Astrocyte (in vitro differentiated cells and primary cell): ENCODE data around the gene LRRC41. TPM values are rescaled to one million over a fixed set of nuclear protein-coding genes. Genes with fewer than 3 reads are reported as not detected.
A peak's percentile ranks its signal among the peaks of the same experiment; 100 is the strongest.

Experiments
- DNase-seq: peaks from one replicate; pipeline ENCODE4 v3.0.0-alpha.2; 2010; ENCODE audit warnings: low read depth
- FAIRE-seq: peaks from 2 replicates; lab custom pipeline; 2011; peaks lifted over from hg19 to GRCh38; lab: Jason Lieb, UNC
- H2AFZ ChIP-seq: 2 replicates; pipeline ENCODE4 v1.6.0; 2012; ENCODE audit warnings: low read depth, low read length, inconsistent platforms
- H3K27ac ChIP-seq: 2 replicates; pipeline ENCODE4 v1.5.1; 2011; ENCODE audit warnings: low read depth, low read length, inconsistent platforms
- H3K27me3 ChIP-seq: 2 replicates; pipeline ENCODE4 v1.6.0; 2011; ENCODE audit warnings: low read length, inconsistent platforms; ENCODE audit not compliant: insufficient read depth
- H3K36me3 ChIP-seq: 2 replicates; pipeline ENCODE4 v1.5.1; 2011; ENCODE audit warnings: low read length, inconsistent platforms; ENCODE audit not compliant: insufficient read depth
- H3K4me1 ChIP-seq: 2 replicates; pipeline ENCODE4 v1.5.1; 2011; ENCODE audit warnings: low read length, inconsistent platforms; ENCODE audit not compliant: insufficient read depth
- H3K4me2 ChIP-seq: 2 replicates; pipeline ENCODE4 v1.6.0; 2012; ENCODE audit warnings: low read length, inconsistent platforms
- H3K4me3 ChIP-seq: 2 replicates; pipeline ENCODE4 v1.5.1; 2011; ENCODE audit warnings: low read depth, mild to moderate bottlenecking, low read length, inconsistent platforms; ENCODE audit not compliant: insufficient read depth
- H3K79me2 ChIP-seq: 2 replicates; pipeline ENCODE4 v1.6.0; 2012; ENCODE audit warnings: mild to moderate bottlenecking, low read length, inconsistent platforms; ENCODE audit not compliant: insufficient read depth
- H3K9ac ChIP-seq: 2 replicates; pipeline ENCODE4 v1.6.0; 2012; ENCODE audit warnings: mild to moderate bottlenecking, low read length, inconsistent platforms
- H3K9me3 ChIP-seq: 2 replicates; pipeline ENCODE4 v1.5.1; 2012; ENCODE audit warnings: low read depth, mild to moderate bottlenecking, low read length, inconsistent platforms; ENCODE audit not compliant: insufficient read depth
- H4K20me1 ChIP-seq: 2 replicates; pipeline ENCODE4 v1.6.0; 2012; ENCODE audit warnings: low read length, inconsistent platforms; ENCODE audit not compliant: insufficient read depth
- H3K27ac Mint-ChIP-seq: one replicate; pipeline ENCODE4 v1.8.0; 2021; ENCODE audit warnings: mild to moderate bottlenecking, mixed read lengths; ENCODE audit not compliant: unreplicated experiment
- H3K27me3 Mint-ChIP-seq: one replicate; pipeline ENCODE4 v1.8.0; 2021; ENCODE audit warnings: low read depth, mixed read lengths; ENCODE audit not compliant: unreplicated experiment
- H3K36me3 Mint-ChIP-seq: one replicate; pipeline ENCODE4 v1.8.0; 2021; ENCODE audit warnings: low read depth, mixed read lengths; ENCODE audit not compliant: unreplicated experiment
- H3K4me1 Mint-ChIP-seq: one replicate; pipeline ENCODE4 v1.8.0; 2021; ENCODE audit warnings: low read depth, mixed read lengths; ENCODE audit not compliant: unreplicated experiment
- H3K4me3 Mint-ChIP-seq: one replicate; pipeline ENCODE4 v1.8.0; 2021; ENCODE audit warnings: mild to moderate bottlenecking, moderate library complexity, mixed read lengths; ENCODE audit not compliant: unreplicated experiment
- H3K9me3 Mint-ChIP-seq: one replicate; pipeline ENCODE4 v1.8.0; 2021; ENCODE audit warnings: mild to moderate bottlenecking, mixed read lengths; ENCODE audit not compliant: unreplicated experiment
- CTCF ChIP-seq: IDR thresholded peaks from 2 replicates; pipeline ENCODE4 v1.5.1; 2011; ENCODE audit warnings: low read depth, mild to moderate bottlenecking, inconsistent platforms, low read length, moderate library complexity; ENCODE audit not compliant: insufficient read depth
- EZH2 ChIP-seq: IDR thresholded peaks from 2 replicates; pipeline ENCODE4 v1.6.1; 2012; ENCODE audit warnings: mild to moderate bottlenecking, low read length, inconsistent platforms; ENCODE audit not compliant: insufficient read depth
- total RNA-seq: library from RNA; stranded (reverse); gene quantifications from 2 replicates; pipeline ENCODE4 v1.2.1, GENCODE V29; 2021

The LRRC41 gene
- total RNA-seq, 1 donor from 2014 or later: 88.2 TPM

- peaks cover 23% of the 10 kb centered on the region for H3K4me1 ChIP-seq
- H3K36me3 ChIP-seq: peaks cover 20% of the 10 kb centered on the region
- H3K27me3 ChIP-seq: no peaks in the 10 kb centered on the region
- H3K4me2 ChIP-seq: peak overlapping the region; percentile 99
- peak overlapping the region; percentile 98 for H3K4me3 ChIP-seq
- H3K4me1 Mint-ChIP-seq: peaks cover 29% of the 10 kb centered on the region
- H3K27ac ChIP-seq: peak overlapping the region; percentile 96
- DNase-seq (peak; percentile 41), FAIRE-seq (no peak)
- H3K9me3 ChIP-seq: no peaks in the 10 kb centered on the region
- H3K9ac ChIP-seq: peak overlapping the region; percentile 98
- no peaks in the 10 kb centered on the region for H3K9me3 Mint-ChIP-seq
- H3K4me3 Mint-ChIP-seq: peak overlapping the region; percentile 99
- H3K36me3 Mint-ChIP-seq: peaks cover 17% of the 10 kb centered on the region
- TF ChIP-seq EZH2 (no peak), CTCF (no peak)
- H4K20me1 ChIP-seq: peaks cover 45% of the 10 kb centered on the region
- peak overlapping the region; percentile 87 for H3K27ac Mint-ChIP-seq
- H3K27me3 Mint-ChIP-seq: no peaks in the 10 kb centered on the region
- H2AFZ ChIP-seq: no peak overlapping the region
- H3K79me2 ChIP-seq: peaks cover 92% of the 10 kb centered on the region
Measured at GRCh38 chr1:46300673-46301405, 2.6 kb downstream of the LRRC41 start.

GRCh38 chr1:46298387-46298786 lies 5.0 kb downstream of the LRRC41 start:
- no peak overlapping the region for H3K4me2 ChIP-seq
- no peak for TF ChIP-seq CTCF
- no peak for TF ChIP-seq EZH2
- peaks cover 68% of the 10 kb centered on the region for H3K79me2 ChIP-seq
- FAIRE-seq: no peak
- no peaks in the 10 kb centered on the region for H3K9me3 Mint-ChIP-seq
- H3K9me3 ChIP-seq: no peaks in the 10 kb centered on the region
- no peak overlapping the region for H3K27ac Mint-ChIP-seq
- H3K27me3 ChIP-seq: no peaks in the 10 kb centered on the region
- H4K20me1 ChIP-seq: peaks cover 40% of the 10 kb centered on the region
- H3K4me3 ChIP-seq: no peak overlapping the region
- DNase-seq: no peak
- H3K4me1 Mint-ChIP-seq: peaks cover 24% of the 10 kb centered on the region
- H3K9ac ChIP-seq: no peak overlapping the region
- H3K27ac ChIP-seq: no peak overlapping the region
- H3K4me3 Mint-ChIP-seq: no peak overlapping the region
- H3K4me1 ChIP-seq: peaks cover 13% of the 10 kb centered on the region
- peaks cover 31% of the 10 kb centered on the region for H3K36me3 ChIP-seq
- no peaks in the 10 kb centered on the region for H3K27me3 Mint-ChIP-seq
- no peak overlapping the region for H2AFZ ChIP-seq
- peaks cover 26% of the 10 kb centered on the region for H3K36me3 Mint-ChIP-seq

- Histone ChIP-seq H3K4me3 (no peak overlapping the region), H2AFZ (no peak overlapping the region), H4K20me1 (peaks cover 29% of the 10 kb centered on the region), H3K9me3 (no peaks in the 10 kb centered on the region), H3K79me2 (peaks cover 40% of the 10 kb centered on the region), H3K9ac (no peak overlapping the region), H3K4me1 (peaks cover under 1% of the 10 kb centered on the region), H3K36me3 (peaks cover 31% of the 10 kb centered on the region), H3K4me2 (no peak overlapping the region), H3K27ac (no peak overlapping the region), H3K27me3 (no peaks in the 10 kb centered on the region)
- FAIRE-seq: no peak
- Mint-ChIP-seq H3K27me3 (no peaks in the 10 kb centered on the region), H3K36me3 (peaks cover 23% of the 10 kb centered on the region), H3K27ac (no peak overlapping the region), H3K4me3 (no peak overlapping the region), H3K4me1 (peaks cover 16% of the 10 kb centered on the region), H3K9me3 (no peaks in the 10 kb centered on the region)
- no peak for DNase-seq
- no peak for TF ChIP-seq CTCF
- no peak for TF ChIP-seq EZH2
Measured at GRCh38 chr1:46295306-46295705, 8.1 kb downstream of the LRRC41 start.
